PC-9 (cell line): ENCODE data around the gene SNAP47. TPM values are rescaled to one million over a fixed set of nuclear protein-coding genes. Genes with fewer than 3 reads are reported as not detected.
A peak's percentile ranks its signal among the peaks of the same experiment; 100 is the strongest.

Source experiments
- BruUV-seq: library from RNA; stranded (reverse); fragments of 400-500 nt; replicated peaks from 2 replicates; lab custom pipeline; 2021; lab: Mats Ljungman, UMichigan
- CTCF ChIA-PET: fragments of 300-600 bp; sonication (Branson Sonifier 250); formaldehyde crosslinking; loops from one replicate; lab custom pipeline; 2022; ENCODE audit warnings: antibody characterized with exemption; lab: Charles Lee
- POLR2A ChIA-PET: fragments of 300-600 bp; sonication (Branson Sonifier 250); formaldehyde crosslinking; loops from one replicate; lab custom pipeline; 2022; ENCODE audit warnings: antibody characterized with exemption; ENCODE audit not compliant: unreplicated experiment; lab: Charles Lee
- DNase-seq, 2 experiments: peaks; one replicate each; pipeline versions ENCODE4 v3.0.0 to v3.0.0-alpha.2; 2015 to 2022; ENCODE audit warnings: mixed read lengths in 1 of 2
- H2AFZ ChIP-seq: fragments of 200-600 bp; sonication (generic); 2 replicates; pipeline ENCODE4 v1.8.1; 2017; ENCODE audit warnings: antibody characterized with exemption
- H3F3A ChIP-seq: fragments of 200-600 bp; sonication (generic); 2 replicates; pipeline ENCODE4 v1.8.1; 2017; ENCODE audit warnings: antibody characterized with exemption, mild to moderate bottlenecking, low read depth; ENCODE audit not compliant: insufficient read depth
- H3K27ac ChIP-seq: fragments of 200-600 bp; sonication (generic); 2 replicates; pipeline ENCODE4 v1.6.1; 2016; ENCODE audit warnings: mixed run types
- H3K27me3 ChIP-seq: fragments of 200-600 bp; sonication (generic); 2 replicates; pipeline ENCODE4 v1.6.1; 2016; ENCODE audit warnings: low read depth, mixed run types; ENCODE audit not compliant: insufficient read depth
- H3K36me3 ChIP-seq: fragments of 200-600 bp; sonication (generic); 2 replicates; pipeline ENCODE4 v1.6.1; 2016; ENCODE audit warnings: low read depth, mixed run types
- H3K4me1 ChIP-seq: fragments of 200-600 bp; sonication (generic); replicated peaks from 2 replicates; pipeline ENCODE4 v1.6.1; 2016; ENCODE audit warnings: mixed run types; ENCODE audit not compliant: insufficient read depth
- H3K4me2 ChIP-seq: fragments of 200-600 bp; sonication (generic); 2 replicates; pipeline ENCODE4 v1.6.1; 2017; ENCODE audit warnings: mixed run types
- H3K4me3 ChIP-seq: fragments of 200-600 bp; sonication (generic); 2 replicates; pipeline ENCODE4 v1.6.1; 2016; ENCODE audit warnings: mixed run types
- H3K79me2 ChIP-seq: fragments of 200-600 bp; sonication (generic); 2 replicates; pipeline ENCODE4 v1.6.1; 2017; ENCODE audit warnings: low read depth, mixed run types
- H3K9me2 ChIP-seq: fragments of 200-600 bp; sonication (generic); 2 replicates; pipeline ENCODE4 v1.8.1; 2017; ENCODE audit warnings: mild to moderate bottlenecking; ENCODE audit not compliant: insufficient read depth
- H3K9me3 ChIP-seq: fragments of 200-600 bp; sonication (generic); 2 replicates; pipeline ENCODE4 v1.8.1; 2016; ENCODE audit warnings: low read depth; ENCODE audit not compliant: insufficient read depth
- H4K20me1 ChIP-seq: fragments of 200-600 bp; sonication (generic); 2 replicates; pipeline ENCODE4 v1.8.1; 2017; ENCODE audit not compliant: insufficient read depth
- CTCF ChIP-seq: fragments of 200-600 bp; sonication (generic); conservative IDR thresholded peaks from 2 replicates; pipeline ENCODE4 v1.6.1; 2017; ENCODE audit warnings: mixed run types, antibody characterized with exemption, mild to moderate bottlenecking, moderate library complexity
- EZH2 ChIP-seq: fragments of 200-600 bp; sonication (generic); IDR thresholded peaks from 2 replicates; pipeline ENCODE4 v1.8.0; 2017; ENCODE audit warnings: antibody characterized with exemption, low read depth
- intact Hi-C: fragments of 100-400 bp; cut with micrococcal nuclease; formaldehyde crosslinking; loops from one replicate; pipeline ENCODE4 v1.10.0; 2022; ENCODE audit not compliant: unreplicated experiment
- total RNA-seq: library from RNA; stranded (reverse); gene quantifications from 2 replicates; pipeline ENCODE4 v1.2.3, GENCODE V29; 2021

The SNAP47 gene
- total RNA-seq, 1 experiment from 2014 or later: 70.2 TPM

GRCh38 chr1:227786673-227787512 lies 51.7 kb downstream of the SNAP47 start:
- Histone ChIP-seq H3K79me2 (no peaks in the 10 kb centered on the region), H3K27ac (no peak overlapping the region), H4K20me1 (no peaks in the 10 kb centered on the region; the same call in 1 of the 2 replicates), H3K9me3 (no peaks in the 10 kb centered on the region), H3K9me2 (no peaks in the 10 kb centered on the region), H3K36me3 (no peaks in the 10 kb centered on the region), H3K27me3 (no peaks in the 10 kb centered on the region), H3K4me3 (peak overlapping the region; percentile 57; the same call in 1 of the 2 replicates), H3F3A (no peaks in the 10 kb centered on the region; the same call in 1 of the 2 replicates), H2AFZ (no peak overlapping the region), H3K4me1 (peaks cover 6% of the 10 kb centered on the region; the same call in 1 of the 2 replicates), H3K4me2 (peak overlapping the region; percentile 82)
- BruUV-seq: no TSS peak
- POLR2A ChIA-PET: interaction anchor here (1.0 kb wide), 1 partner anchor 161 kb away, joined by 8 read pairs; the partner anchor contains the start of gene WNT9A
- CTCF ChIA-PET: interaction anchor here (0.7 kb wide), 1 partner anchor 19 kb away, joined by 11 read pairs; no protein-coding TSS in a partner anchor
- DNase-seq: no peak
- TF ChIP-seq CTCF (no peak), EZH2 (no peak)
- intact Hi-C loops: loop anchor here (1.0 kb wide), 1 partner anchor 9 kb away; no protein-coding TSS in a partner anchor

- Histone ChIP-seq H3K4me1 (peaks cover 6% of the 10 kb centered on the region; the same call in 1 of the 2 replicates), H3K27ac (no peak overlapping the region), H3K79me2 (no peaks in the 10 kb centered on the region), H3K36me3 (no peaks in the 10 kb centered on the region), H4K20me1 (no peaks in the 10 kb centered on the region; the same call in 1 of the 2 replicates), H3K4me2 (peak overlapping the region; percentile 82), H3K27me3 (no peaks in the 10 kb centered on the region), H3F3A (no peaks in the 10 kb centered on the region; the same call in 1 of the 2 replicates), H3K9me3 (no peaks in the 10 kb centered on the region), H3K9me2 (no peaks in the 10 kb centered on the region), H3K4me3 (peak overlapping the region; percentile 57), H2AFZ (peak overlapping the region; percentile 75)
- intact Hi-C loops: loop anchor here (1.0 kb wide), 4 partner anchors 9 to 159 kb away; no protein-coding TSS in a partner anchor
- ChIA-PET POLR2A (interaction anchor here (0.5 to 1.1 kb wide), 11 partner anchors 15 to 662 kb away, joined by 3 to 14 read pairs (median 6); partner anchors contain the start of genes JMJD4 and WNT9A), CTCF (interaction anchor here (0.7 to 1.1 kb wide), 4 partner anchors 19 to 245 kb away, joined by 3 to 11 read pairs (median 4); no protein-coding TSS in a partner anchor)
- BruUV-seq: TSS peak; percentile 89
- DNase-seq: peak; percentile 81 to 98
- no peak for TF ChIP-seq EZH2
- no peak for TF ChIP-seq CTCF
Measured at GRCh38 chr1:227787513-227788270, 52.5 kb downstream of the SNAP47 start.
